GM19467 (cell line): ENCODE results near the gene CD244.

Source experiments
- ATAC-seq: cut with Tn5 transposase; IDR thresholded peaks from one replicate; pipeline ENCODE4 v1.9.1; 2021; ENCODE audit warnings: mild to moderate bottlenecking, moderate library complexity; ENCODE audit not compliant: unreplicated experiment

The CD244 gene

GRCh38 chr1:160814856-160815255, 47.8 kb downstream of the CD244 start:
- no peak for ATAC-seq

- ATAC-seq, result no peak
Observed at GRCh38 chr1:160814316-160814715, 48.4 kb downstream of the CD244 start.

- ATAC-seq, result no peak
Observed at GRCh38 chr1:160813215-160813614, 49.5 kb downstream of the CD244 start.

GRCh38 chr1:160811147-160811546, 51.5 kb downstream of the CD244 start:
- ATAC-seq, result no peak

- ATAC-seq, result no peak
Observed at GRCh38 chr1:160810486-160810885, 52.2 kb downstream of the CD244 start.

- no peak for ATAC-seq
Observed at GRCh38 chr1:160808289-160808688, 54.4 kb downstream of the CD244 start.

- ATAC-seq, result no peak
Observed at GRCh38 chr1:160807738-160808137, 54.9 kb downstream of the CD244 start.

GRCh38 chr1:160807247-160807646, 55.4 kb downstream of the CD244 start:
- no peak for ATAC-seq

- ATAC-seq, result no peak
Observed at GRCh38 chr1:160806784-160807183, 55.9 kb downstream of the CD244 start.

- ATAC-seq, result no peak
Observed at GRCh38 chr1:160806109-160806665, 56.5 kb downstream of the CD244 start.

GRCh38 chr1:160801836-160802580, 60.7 kb downstream of the CD244 start:
- ATAC-seq, result no peak

- no peak for ATAC-seq
Observed at GRCh38 chr1:160800645-160801408, 61.9 kb downstream of the CD244 start.

- no peak for ATAC-seq
Observed at GRCh38 chr1:160800142-160800541, 62.5 kb downstream of the CD244 start.

GRCh38 chr1:160799641-160800040, 63.0 kb downstream of the CD244 start:
- ATAC-seq, result no peak

GRCh38 chr1:160798439-160798838, 64.2 kb downstream of the CD244 start:
- ATAC-seq, result no peak

- ATAC-seq, result no peak
Observed at GRCh38 chr1:160797861-160798273, 64.8 kb downstream of the CD244 start.

- no peak for ATAC-seq
Observed at GRCh38 chr1:160797271-160797709, 65.4 kb downstream of the CD244 start.

- ATAC-seq, result peak; percentile 67
Observed at GRCh38 chr1:160795951-160796383, 66.7 kb downstream of the CD244 start, which contains the start of gene LY9. LY9 (plus strand) TSS chr1:160796174; CDS start chr1:160796188, 14 bp downstream.

GRCh38 chr1:160794376-160794775, 68.3 kb downstream of the CD244 start:
- ATAC-seq, result no peak

GRCh38 chr1:160789702-160790611, 72.7 kb downstream of the CD244 start:
- ATAC-seq, result peak; percentile 86
